GM18951 (cell line): ENCODE measurements around the gene SAGE1.
"Not testable (repeated sequence)": the region's sequence is repeated elsewhere in the genome, so short reads cannot be mapped to it uniquely, and the experiment has no call there.

ENCODE experiments used
- POLR2A ChIP-seq: IDR thresholded peaks from 4 replicates; pipeline ENCODE4 v1.6.1; 2011; ENCODE audit warnings: mild to moderate bottlenecking; ENCODE audit not compliant: insufficient read length, insufficient read depth; ENCODE audit errors: extremely low read depth
- in situ Hi-C: fragments of 300-500 bp; cut with MboI; formaldehyde crosslinking; loops from one replicate; pipeline ENCODE4 v1.12.0; 2022; ENCODE audit warnings: low sequenced_read_pairs, mixed read lengths, inconsistent platforms; ENCODE audit not compliant: unreplicated experiment

The SAGE1 gene, protein sequence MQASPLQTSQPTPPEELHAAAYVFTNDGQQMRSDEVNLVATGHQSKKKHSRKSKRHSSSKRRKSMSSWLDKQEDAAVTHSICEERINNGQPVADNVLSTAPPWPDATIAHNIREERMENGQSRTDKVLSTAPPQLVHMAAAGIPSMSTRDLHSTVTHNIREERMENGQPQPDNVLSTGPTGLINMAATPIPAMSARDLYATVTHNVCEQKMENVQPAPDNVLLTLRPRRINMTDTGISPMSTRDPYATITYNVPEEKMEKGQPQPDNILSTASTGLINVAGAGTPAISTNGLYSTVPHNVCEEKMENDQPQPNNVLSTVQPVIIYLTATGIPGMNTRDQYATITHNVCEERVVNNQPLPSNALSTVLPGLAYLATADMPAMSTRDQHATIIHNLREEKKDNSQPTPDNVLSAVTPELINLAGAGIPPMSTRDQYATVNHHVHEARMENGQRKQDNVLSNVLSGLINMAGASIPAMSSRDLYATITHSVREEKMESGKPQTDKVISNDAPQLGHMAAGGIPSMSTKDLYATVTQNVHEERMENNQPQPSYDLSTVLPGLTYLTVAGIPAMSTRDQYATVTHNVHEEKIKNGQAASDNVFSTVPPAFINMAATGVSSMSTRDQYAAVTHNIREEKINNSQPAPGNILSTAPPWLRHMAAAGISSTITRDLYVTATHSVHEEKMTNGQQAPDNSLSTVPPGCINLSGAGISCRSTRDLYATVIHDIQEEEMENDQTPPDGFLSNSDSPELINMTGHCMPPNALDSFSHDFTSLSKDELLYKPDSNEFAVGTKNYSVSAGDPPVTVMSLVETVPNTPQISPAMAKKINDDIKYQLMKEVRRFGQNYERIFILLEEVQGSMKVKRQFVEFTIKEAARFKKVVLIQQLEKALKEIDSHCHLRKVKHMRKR

GRCh38 chrX:135893294-135893817 lies at the start of gene SAGE1, which contains the start of gene CT45A10:
Gene SAGE1, plus strand, starts transcription at chrX:135893716. Its CDS starts 2,527 bp downstream, at chrX:135896243.
Gene CT45A10, minus strand, starts transcription at chrX:135893444. Its CDS starts 8,100 bp downstream, at chrX:135885344.
- no peak for TF ChIP-seq POLR2A

DNA sequence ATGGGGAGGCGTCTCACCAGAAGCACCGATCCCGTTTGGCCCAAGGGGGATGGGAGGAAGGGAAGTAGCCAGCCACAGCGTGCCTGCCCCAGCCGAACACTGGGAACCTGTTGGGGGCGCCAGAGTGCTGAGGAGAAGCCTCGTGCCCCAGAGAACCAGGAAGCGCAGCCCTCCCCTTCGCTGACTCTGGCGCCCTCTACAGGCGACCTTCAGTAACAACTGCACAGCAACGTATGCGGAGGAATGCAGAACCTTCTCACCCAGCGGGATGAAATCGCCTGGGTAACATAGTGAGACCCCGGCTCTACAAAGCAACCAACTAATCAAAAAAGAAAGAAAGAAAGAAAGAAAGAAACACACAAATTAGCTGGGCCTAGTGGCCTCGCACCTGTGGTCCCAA lies 39.1 kb upstream of the SAGE1 start, which contains the start of gene CT45A8:
Gene CT45A8 (minus strand): TSS at position 101 of the 400 bp plus-strand sequence. CDS start 3,755 bp downstream, outside the sequence.
- in situ Hi-C loops: not testable (repeated sequence)

More at GRCh38 chrX:135893294-135893817, at the start of gene SAGE1, which contains the start of gene CT45A10:
- in situ Hi-C loops: no loop called here

DNA sequence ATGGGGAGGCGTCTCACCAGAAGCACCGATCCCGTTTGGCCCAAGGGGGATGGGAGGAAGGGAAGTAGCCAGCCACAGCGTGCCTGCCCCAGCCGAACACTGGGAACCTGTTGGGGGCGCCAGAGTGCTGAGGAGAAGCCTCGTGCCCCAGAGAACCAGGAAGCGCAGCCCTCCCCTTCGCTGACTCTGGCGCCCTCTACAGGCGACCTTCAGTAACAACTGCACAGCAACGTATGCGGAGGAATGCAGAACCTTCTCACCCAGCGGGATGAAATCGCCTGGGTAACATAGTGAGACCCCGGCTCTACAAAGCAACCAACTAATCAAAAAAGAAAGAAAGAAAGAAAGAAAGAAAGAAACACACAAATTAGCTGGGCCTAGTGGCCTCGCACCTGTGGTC lies 21.8 kb upstream of the SAGE1 start, which contains the start of gene CT45A9:
Gene CT45A9 (minus strand): TSS at position 101 of the 400 bp plus-strand sequence. CDS start 3,751 bp downstream, outside the sequence.
- in situ Hi-C loops: not testable (repeated sequence)

- in situ Hi-C loops: not testable (repeated sequence)
These were observed 10.8 kb upstream of the SAGE1 start for GRCh38 chrX:135882741-135883140.

DNA sequence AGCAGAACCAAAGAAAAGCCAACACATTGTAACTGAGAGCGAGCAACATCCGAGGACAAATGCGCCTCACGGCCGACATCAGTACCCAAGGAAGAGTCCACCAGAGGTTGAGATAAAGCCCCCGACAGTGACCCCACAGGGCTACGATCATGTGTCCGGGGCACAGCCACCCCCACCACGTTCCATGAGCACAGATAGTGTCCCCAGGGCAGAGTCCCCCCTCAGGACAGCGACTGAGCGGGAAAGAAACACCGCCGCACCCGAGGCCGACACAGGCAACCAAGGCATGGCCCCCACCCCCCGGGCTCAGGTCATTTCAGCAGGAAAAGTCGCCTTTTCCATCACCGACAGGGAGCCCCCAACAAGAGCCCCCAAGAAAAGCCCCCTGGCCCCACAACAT lies 5.3 kb upstream of the SAGE1 start:
- in situ Hi-C loops: not testable (repeated sequence)

GRCh38 chrX:135888976-135889375 lies 4.5 kb upstream of the SAGE1 start:
- in situ Hi-C loops: not testable (repeated sequence)

- in situ Hi-C loops: no loop called here
- TF ChIP-seq POLR2A: no peak
These were observed 3.4 kb upstream of the SAGE1 start for GRCh38 chrX:135890087-135890585.

DNA sequence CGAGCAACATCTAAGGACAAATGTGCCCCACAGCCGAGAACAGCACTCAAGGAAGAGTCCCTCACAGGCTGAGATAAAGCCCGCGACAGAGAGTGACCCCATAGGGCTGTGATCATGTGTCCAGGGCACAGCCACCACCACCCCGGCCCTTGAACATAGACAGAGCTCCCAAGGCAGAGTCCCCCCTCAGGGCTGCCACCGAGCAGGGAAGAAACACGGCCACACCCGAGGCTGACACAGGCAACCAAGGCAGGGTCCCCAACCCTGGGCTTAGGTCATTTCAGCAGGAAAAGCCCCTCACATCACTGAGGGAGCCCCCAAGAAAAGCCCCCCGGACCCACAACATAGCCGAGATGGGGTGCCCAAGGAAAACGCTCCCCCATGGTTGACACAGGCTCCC lies 735 bp upstream of the SAGE1 start:
- TF ChIP-seq POLR2A: no peak
- in situ Hi-C loops: no loop called here

- in situ Hi-C loops: no loop called here
- TF ChIP-seq POLR2A: no peak
These were observed 16.7 kb downstream of the SAGE1 start for GRCh38 chrX:135910251-135910650.

DNA sequence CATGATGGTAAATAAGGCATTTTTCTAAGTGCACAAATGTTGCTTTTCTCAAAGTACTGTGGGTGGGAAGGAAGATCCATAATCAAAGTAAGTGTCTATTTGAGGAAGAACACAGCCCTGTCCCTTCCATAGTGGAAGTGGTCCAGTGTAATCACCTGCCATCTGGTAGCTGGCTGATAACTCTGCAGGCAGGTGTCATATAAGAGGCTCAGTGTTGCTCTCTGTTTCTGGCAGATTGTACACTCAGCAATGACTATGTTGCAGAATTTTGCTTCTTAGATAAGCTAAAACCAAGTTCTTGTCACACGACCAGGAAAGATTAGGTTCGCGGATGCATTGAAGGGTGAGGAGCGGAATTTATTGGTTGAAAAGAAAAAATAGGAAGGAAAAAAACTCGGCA lies 20.9 kb downstream of the SAGE1 start:
- TF ChIP-seq POLR2A: no peak
- in situ Hi-C loops: no loop called here

DNA sequence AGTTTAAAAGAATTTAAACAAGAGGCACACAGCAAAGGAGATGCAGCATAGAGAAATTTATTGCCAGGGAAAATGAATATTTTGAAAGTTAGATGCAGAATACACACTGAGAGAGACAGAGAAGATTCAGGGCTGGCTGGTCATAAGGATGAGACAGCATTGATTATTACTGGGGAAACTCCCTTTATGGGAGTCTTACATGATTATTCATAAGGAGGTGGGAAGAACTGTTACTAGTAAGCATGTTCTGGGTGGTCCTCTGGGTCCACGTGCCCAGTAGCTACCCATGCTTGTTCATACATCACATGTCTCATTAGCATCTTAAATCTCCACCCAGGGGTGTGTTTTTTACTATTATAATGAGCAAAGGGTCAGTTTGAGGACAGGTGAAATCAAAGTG lies 27.0 kb downstream of the SAGE1 start:
- in situ Hi-C loops: not testable (repeated sequence)

GRCh38 chrX:135923353-135923752 lies 29.8 kb downstream of the SAGE1 start:
- no peak for TF ChIP-seq POLR2A
- in situ Hi-C loops: no loop called here

DNA sequence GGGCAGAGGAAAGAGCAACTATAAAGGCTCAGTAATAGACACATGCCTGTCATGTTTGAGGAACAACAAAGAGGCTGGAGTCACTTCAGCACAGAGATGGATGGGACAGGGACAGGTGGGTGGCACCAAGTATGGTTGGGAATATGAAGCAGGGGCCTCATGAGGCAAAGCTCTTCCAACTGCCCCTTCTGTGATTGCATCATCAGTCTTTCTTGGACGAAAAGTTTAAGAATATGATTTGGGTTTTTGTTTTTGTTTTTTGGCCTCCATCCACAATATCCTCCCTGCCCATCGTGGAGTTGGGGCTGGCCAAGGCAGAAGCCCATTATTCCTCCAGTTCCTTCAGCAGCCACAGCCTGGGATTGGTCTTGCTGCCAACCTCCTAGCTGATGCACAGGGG lies 34.4 kb downstream of the SAGE1 start:
- no peak for TF ChIP-seq POLR2A
- in situ Hi-C loops: no loop called here
